Prostate gland (tissue), 2 donors: ENCODE results near the gene SFI1.
"Not testable (repeated sequence)": the region's sequence is repeated elsewhere in the genome, so short reads cannot be mapped to it uniquely, and the experiment has no call there.

ENCODE experiments used
- POLR2AphosphoS5 ChIP-seq: sonication (generic); formaldehyde crosslinking; IDR thresholded peaks from one replicate; pipeline ENCODE4 v1.6.1; 2017; ENCODE audit warnings: antibody characterized with exemption
- TF ChIP-seq, protein P1 (sequence below), 4 experiments: fragments of 200-600 bp in 2 of 4; fragments of 450-650 bp in 2 of 4; sonication (generic) in 2 of 4; IDR thresholded peaks; 1 replicate in 3 of 4; 2 replicates in 1 of 4; pipeline ENCODE4 v1.5.1; 2016 to 2019; ENCODE audit warnings: antibody characterized with exemption in 4 of 4, mild to moderate bottlenecking in 2 of 4, moderate library complexity in 2 of 4

DNA sequence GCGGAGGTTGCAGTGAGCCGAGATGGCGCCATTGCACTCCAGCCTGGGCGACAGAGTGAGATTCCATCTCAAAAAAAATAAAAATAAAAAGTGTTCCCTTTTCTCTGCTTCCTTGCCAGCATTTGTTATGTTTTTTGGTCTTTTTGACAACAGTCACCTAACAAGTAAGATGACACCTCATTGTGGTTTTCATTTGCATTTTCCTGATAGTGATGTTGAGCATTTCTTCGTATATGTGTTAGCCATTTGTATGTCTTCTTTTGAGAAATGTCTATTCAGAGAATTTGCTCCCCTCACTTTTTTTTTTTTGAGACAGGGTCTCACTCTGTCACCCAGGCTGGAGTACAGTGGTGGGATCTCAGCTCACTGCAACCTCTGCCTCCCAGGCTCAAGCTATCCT, 27.8 kb downstream of the SFI1 start:
- TF ChIP-seq, protein P1, sequence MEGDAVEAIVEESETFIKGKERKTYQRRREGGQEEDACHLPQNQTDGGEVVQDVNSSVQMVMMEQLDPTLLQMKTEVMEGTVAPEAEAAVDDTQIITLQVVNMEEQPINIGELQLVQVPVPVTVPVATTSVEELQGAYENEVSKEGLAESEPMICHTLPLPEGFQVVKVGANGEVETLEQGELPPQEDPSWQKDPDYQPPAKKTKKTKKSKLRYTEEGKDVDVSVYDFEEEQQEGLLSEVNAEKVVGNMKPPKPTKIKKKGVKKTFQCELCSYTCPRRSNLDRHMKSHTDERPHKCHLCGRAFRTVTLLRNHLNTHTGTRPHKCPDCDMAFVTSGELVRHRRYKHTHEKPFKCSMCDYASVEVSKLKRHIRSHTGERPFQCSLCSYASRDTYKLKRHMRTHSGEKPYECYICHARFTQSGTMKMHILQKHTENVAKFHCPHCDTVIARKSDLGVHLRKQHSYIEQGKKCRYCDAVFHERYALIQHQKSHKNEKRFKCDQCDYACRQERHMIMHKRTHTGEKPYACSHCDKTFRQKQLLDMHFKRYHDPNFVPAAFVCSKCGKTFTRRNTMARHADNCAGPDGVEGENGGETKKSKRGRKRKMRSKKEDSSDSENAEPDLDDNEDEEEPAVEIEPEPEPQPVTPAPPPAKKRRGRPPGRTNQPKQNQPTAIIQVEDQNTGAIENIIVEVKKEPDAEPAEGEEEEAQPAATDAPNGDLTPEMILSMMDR (IDR thresholded peaks at IDR 0.05): not testable (repeated sequence)
- not testable (repeated sequence) for TF ChIP-seq POLR2AphosphoS5
